IPS-18c (cell line): Measurements from ENCODE around the gene ARAF.
A peak's percentile ranks its signal among the peaks of the same experiment; 100 is the strongest.
"Not testable (repeated sequence)": the region's sequence is repeated elsewhere in the genome, so short reads cannot be mapped to it uniquely, and the experiment has no call there.

Source experiments
- H3K4me3 ChIP-seq: 2 replicates; pipeline ENCODE4 v1.7.0; 2013; ENCODE audit warnings: low read depth, mild to moderate bottlenecking, low read length, moderate library complexity; ENCODE audit not compliant: insufficient read depth
- H3K9me3 ChIP-seq: one replicate; pipeline ENCODE4 v1.6.1; 2013; ENCODE audit warnings: mild to moderate bottlenecking, low read length, moderate library complexity; ENCODE audit not compliant: control insufficient read depth, insufficient read depth

Gene ARAF

GRCh38 chrX:47560934-47561658, at the start of gene ARAF:
Gene ARAF (plus strand): TSS chrX:47561205. CDS start chrX:47562968, 1,763 bp downstream.
- H3K4me3 ChIP-seq: peak within 1 kb of the TSS; percentile 74
- peaks cover 4% of the 10 kb centered on the region for H3K9me3 ChIP-seq

GRCh38 chrX:47512383-47512782, 48.6 kb upstream of the ARAF start:
- H3K4me3 ChIP-seq, H3K9me3 ChIP-seq: not testable (repeated sequence)

- H3K4me3 ChIP-seq: peak overlapping the region; percentile 2; the same call in 1 of the 2 replicates
- not testable (repeated sequence) for H3K9me3 ChIP-seq
These were observed 47.7 kb upstream of the ARAF start for GRCh38 chrX:47513034-47513965.

GRCh38 chrX:47514533-47515235, 46.3 kb upstream of the ARAF start:
- Histone ChIP-seq H3K9me3 (peaks cover 10% of the 10 kb centered on the region), H3K4me3 (no peak overlapping the region)

- Histone ChIP-seq H3K4me3 (no peak overlapping the region), H3K9me3 (peaks cover 10% of the 10 kb centered on the region)
These were observed 44.9 kb upstream of the ARAF start for GRCh38 chrX:47515941-47516665.

GRCh38 chrX:47518144-47518543, 42.9 kb upstream of the ARAF start:
- no peak overlapping the region for H3K4me3 ChIP-seq
- peaks cover 10% of the 10 kb centered on the region for H3K9me3 ChIP-seq

- H3K9me3 ChIP-seq: no peaks in the 10 kb centered on the region
- peak overlapping the region; percentile 50; the same call in 1 of the 2 replicates for H3K4me3 ChIP-seq
These were observed 37.7 kb upstream of the ARAF start for GRCh38 chrX:47523297-47523696.

GRCh38 chrX:47523713-47524166, 37.3 kb upstream of the ARAF start:
- Histone ChIP-seq H3K9me3 (no peaks in the 10 kb centered on the region), H3K4me3 (peak overlapping the region; percentile 50)

GRCh38 chrX:47529548-47529947, 31.5 kb upstream of the ARAF start:
- H3K9me3 ChIP-seq: peaks cover 2% of the 10 kb centered on the region
- no peak overlapping the region for H3K4me3 ChIP-seq

GRCh38 chrX:47530049-47530448, 31.0 kb upstream of the ARAF start:
- peaks cover 2% of the 10 kb centered on the region for H3K9me3 ChIP-seq
- H3K4me3 ChIP-seq: no peak overlapping the region

GRCh38 chrX:47539860-47540259, 21.1 kb upstream of the ARAF start:
- Histone ChIP-seq H3K9me3 (peaks cover 3% of the 10 kb centered on the region), H3K4me3 (no peak overlapping the region)

- H3K4me3 ChIP-seq: no peak overlapping the region
These were observed 20.1 kb upstream of the ARAF start for GRCh38 chrX:47540754-47541538.

GRCh38 chrX:47543496-47543895, 17.5 kb upstream of the ARAF start:
- H3K4me3 ChIP-seq: no peak overlapping the region
- peaks cover 4% of the 10 kb centered on the region for H3K9me3 ChIP-seq

More at GRCh38 chrX:47540754-47541538, 20.1 kb upstream of the ARAF start:
- H3K9me3 ChIP-seq: peaks cover 4% of the 10 kb centered on the region

GRCh38 chrX:47556045-47556623, 4.9 kb upstream of the ARAF start:
- peak overlapping the region; percentile 50; the same call in 1 of the 2 replicates for H3K4me3 ChIP-seq
- peaks cover 10% of the 10 kb centered on the region for H3K9me3 ChIP-seq

- no peak overlapping the region for H3K4me3 ChIP-seq
- H3K9me3 ChIP-seq: peaks cover 6% of the 10 kb centered on the region
These were observed 2.6 kb upstream of the ARAF start for GRCh38 chrX:47558436-47558835.
